NOMO-1 treated with dmso at 0.1 percent for 144 hours (cell line): ENCODE results near the gene GOSR1.
"Not testable (repeated sequence)": the region's sequence is repeated elsewhere in the genome, so short reads cannot be mapped to it uniquely, and the experiment has no call there.

ENCODE experiments used
- DNase-seq: peaks from one replicate; lab custom pipeline; 2025; ENCODE audit not compliant: unreplicated experiment; lab: John Stamatoyannopoulos, UW

GOSR1 gene

GRCh38 chr17:30573603-30574175 lies 96.5 kb downstream of the GOSR1 start:
- DNase-seq = no peak

DNA sequence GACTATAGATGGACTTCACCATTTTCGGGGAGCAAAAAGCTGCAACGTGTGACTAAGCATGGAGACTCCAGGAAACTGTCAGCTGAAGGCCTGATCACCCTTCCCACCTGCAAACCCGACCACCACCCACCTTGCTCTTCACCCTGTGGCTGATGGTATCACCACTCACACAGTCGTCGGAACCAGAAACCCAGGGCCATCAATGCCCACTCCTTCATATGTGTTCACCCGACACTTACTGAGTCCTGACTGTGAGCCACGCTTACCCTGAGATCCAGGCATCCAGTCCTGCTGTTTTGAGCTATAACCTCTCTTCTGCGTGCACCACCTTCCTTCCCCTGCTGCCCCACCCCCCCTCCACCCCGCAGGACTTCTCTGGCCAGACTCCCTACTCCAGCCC lies 97.1 kb downstream of the GOSR1 start:
- not testable (repeated sequence) for DNase-seq

GRCh38 chr17:30574806-30575205 lies 97.6 kb downstream of the GOSR1 start:
- not testable (repeated sequence) for DNase-seq

- DNase-seq = not testable (repeated sequence)
Observed at GRCh38 chr17:30575648-30576325, 98.6 kb downstream of the GOSR1 start.

GRCh38 chr17:30576326-30576861 lies 99.2 kb downstream of the GOSR1 start:
- DNase-seq = no peak
